Loucy (cell line): Measurements from ENCODE around the gene PLCH1.

Experiments used
- H2AFZ ChIP-seq: fragments of 200-600 bp; sonication (generic); 2 replicates; pipeline ENCODE4 v1.6.0; 2016; ENCODE audit warnings: antibody characterized with exemption, mild to moderate bottlenecking, low read length, moderate library complexity
- H3F3A ChIP-seq: fragments of 200-600 bp; 2 replicates; pipeline ENCODE4 v1.6.0; 2016; ENCODE audit warnings: antibody characterized with exemption, low read depth, mild to moderate bottlenecking
- H3K27me3 ChIP-seq: fragments of 200-600 bp; sonication (generic); 2 replicates; pipeline ENCODE4 v1.6.1; 2014; ENCODE audit warnings: low read length, mild to moderate bottlenecking; ENCODE audit not compliant: insufficient read depth, poor library complexity, severe bottlenecking
- H3K36me3 ChIP-seq: fragments of 200-600 bp; sonication (generic); 2 replicates; pipeline ENCODE4 v1.6.1; 2016; ENCODE audit warnings: low read length; ENCODE audit not compliant: insufficient read depth
- H3K4me1 ChIP-seq: fragments of 200-600 bp; sonication (generic); 2 replicates; pipeline ENCODE4 v1.5.1; 2014; ENCODE audit warnings: low read length, mild to moderate bottlenecking; ENCODE audit not compliant: insufficient read depth, poor library complexity, severe bottlenecking
- H3K4me2 ChIP-seq: fragments of 200-600 bp; sonication (generic); 2 replicates; pipeline ENCODE4 v1.6.0; 2014; ENCODE audit warnings: antibody characterized with exemption, low read length, low read depth, mild to moderate bottlenecking; ENCODE audit not compliant: poor library complexity, severe bottlenecking
- H3K4me3 ChIP-seq: fragments of 200-600 bp; sonication (generic); 2 replicates; pipeline ENCODE4 v1.5.1; 2014; ENCODE audit warnings: low read length, mild to moderate bottlenecking, mixed read lengths; ENCODE audit not compliant: poor library complexity, severe bottlenecking
- H3K79me2 ChIP-seq: fragments of 200-600 bp; sonication (generic); 2 replicates; pipeline ENCODE4 v1.6.1; 2014; ENCODE audit warnings: low read length; ENCODE audit not compliant: insufficient read depth
- H3K9ac ChIP-seq: fragments of 200-600 bp; sonication (generic); 2 replicates; pipeline ENCODE4 v1.6.0; 2014; ENCODE audit warnings: mild to moderate bottlenecking, low read depth, low read length, moderate library complexity; ENCODE audit not compliant: poor library complexity, severe bottlenecking
- H3K9me2 ChIP-seq: fragments of 200-600 bp; sonication (generic); replicated peaks from 2 replicates; pipeline ENCODE4 v1.6.1; 2016; ENCODE audit warnings: low read depth, low read length, mixed read lengths
- H3K9me3 ChIP-seq: fragments of 200-600 bp; sonication (generic); 2 replicates; pipeline ENCODE4 v1.6.1; 2014; ENCODE audit warnings: mild to moderate bottlenecking, antibody characterized with exemption, low read length, low read depth; ENCODE audit not compliant: insufficient read depth
- H4K20me1 ChIP-seq: fragments of 200-600 bp; sonication (generic); 2 replicates; pipeline ENCODE4 v1.6.0; 2014; ENCODE audit warnings: antibody characterized with exemption, low read length, mild to moderate bottlenecking; ENCODE audit not compliant: insufficient read depth, poor library complexity, severe bottlenecking
- EZH2phosphoT487 ChIP-seq: fragments of 200-600 bp; IDR thresholded peaks from 2 replicates; pipeline ENCODE4 v1.6.1; 2018; ENCODE audit warnings: antibody characterized with exemption, mild to moderate bottlenecking, moderate library complexity, borderline replicate concordance
- TF ChIP-seq, protein P1 (sequence below): fragments of 200-600 bp; sonication (generic); conservative IDR thresholded peaks from 2 replicates; pipeline ENCODE4 v1.5.1; 2014; ENCODE audit warnings: mild to moderate bottlenecking, antibody characterized with exemption, low read length

PLCH1 gene

DNA sequence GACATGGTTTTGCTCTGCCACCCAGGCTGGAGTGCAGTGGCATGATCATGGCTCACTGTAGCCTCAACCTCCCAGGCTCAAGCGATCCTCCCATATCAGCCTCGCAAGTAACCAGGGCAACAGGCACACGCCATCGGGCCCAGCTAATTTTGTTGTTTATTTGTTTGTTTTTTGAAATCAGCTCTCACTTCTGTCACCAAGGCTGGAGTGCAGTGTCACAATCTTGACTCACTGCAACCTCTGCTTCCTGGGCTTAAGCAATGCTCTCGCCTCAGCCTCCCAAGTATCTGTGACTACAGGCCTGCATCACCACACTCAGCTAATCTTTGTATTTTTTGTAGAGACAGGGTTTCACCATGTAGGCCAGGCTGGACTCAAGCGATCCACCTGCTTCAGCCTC, 26.3 kb upstream of the PLCH1 start:
- Histone ChIP-seq H3F3A (no peaks in the 10 kb centered on the region), H2AFZ (no peak overlapping the region), H3K4me1 (no peaks in the 10 kb centered on the region), H3K79me2 (no peaks in the 10 kb centered on the region), H3K9ac (no peak overlapping the region), H3K9me3 (peaks cover 8% of the 10 kb centered on the region; the same call in 1 of the 2 replicates), H3K27me3 (no peaks in the 10 kb centered on the region), H3K36me3 (peaks cover 2% of the 10 kb centered on the region; the same call in 1 of the 2 replicates), H3K4me2 (no peak overlapping the region), H3K4me3 (no peak overlapping the region), H4K20me1 (no peaks in the 10 kb centered on the region), H3K9me2 (no peaks in the 10 kb centered on the region)
- TF ChIP-seq, protein P1, sequence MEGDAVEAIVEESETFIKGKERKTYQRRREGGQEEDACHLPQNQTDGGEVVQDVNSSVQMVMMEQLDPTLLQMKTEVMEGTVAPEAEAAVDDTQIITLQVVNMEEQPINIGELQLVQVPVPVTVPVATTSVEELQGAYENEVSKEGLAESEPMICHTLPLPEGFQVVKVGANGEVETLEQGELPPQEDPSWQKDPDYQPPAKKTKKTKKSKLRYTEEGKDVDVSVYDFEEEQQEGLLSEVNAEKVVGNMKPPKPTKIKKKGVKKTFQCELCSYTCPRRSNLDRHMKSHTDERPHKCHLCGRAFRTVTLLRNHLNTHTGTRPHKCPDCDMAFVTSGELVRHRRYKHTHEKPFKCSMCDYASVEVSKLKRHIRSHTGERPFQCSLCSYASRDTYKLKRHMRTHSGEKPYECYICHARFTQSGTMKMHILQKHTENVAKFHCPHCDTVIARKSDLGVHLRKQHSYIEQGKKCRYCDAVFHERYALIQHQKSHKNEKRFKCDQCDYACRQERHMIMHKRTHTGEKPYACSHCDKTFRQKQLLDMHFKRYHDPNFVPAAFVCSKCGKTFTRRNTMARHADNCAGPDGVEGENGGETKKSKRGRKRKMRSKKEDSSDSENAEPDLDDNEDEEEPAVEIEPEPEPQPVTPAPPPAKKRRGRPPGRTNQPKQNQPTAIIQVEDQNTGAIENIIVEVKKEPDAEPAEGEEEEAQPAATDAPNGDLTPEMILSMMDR, result no peak

DNA sequence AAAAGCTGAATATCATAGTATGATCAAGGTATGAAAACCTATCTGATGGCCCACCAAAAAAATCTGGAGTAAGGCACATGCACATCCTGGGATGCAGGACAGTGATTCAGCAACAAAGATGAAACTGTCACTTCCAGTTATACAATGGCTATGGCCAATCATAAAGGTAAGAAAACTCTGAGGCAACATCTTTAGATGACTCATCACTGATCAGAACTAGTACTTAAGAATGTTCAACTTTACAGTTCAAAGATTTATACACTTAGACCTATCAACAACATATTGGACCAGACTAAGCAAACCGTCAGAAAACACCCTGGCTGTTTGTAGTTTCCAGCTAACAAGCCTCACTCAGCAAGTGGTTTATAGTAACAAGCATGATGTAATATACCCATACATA, 21.3 kb upstream of the PLCH1 start:
- Histone ChIP-seq H4K20me1 (no peaks in the 10 kb centered on the region), H3K4me2 (no peak overlapping the region), H2AFZ (no peak overlapping the region), H3K9me2 (no peaks in the 10 kb centered on the region), H3K4me3 (no peak overlapping the region), H3F3A (no peaks in the 10 kb centered on the region), H3K36me3 (no peaks in the 10 kb centered on the region), H3K27me3 (no peaks in the 10 kb centered on the region), H3K79me2 (no peaks in the 10 kb centered on the region), H3K9ac (no peak overlapping the region), H3K9me3 (peaks cover 8% of the 10 kb centered on the region; the same call in 1 of the 2 replicates), H3K4me1 (peaks cover 4% of the 10 kb centered on the region)
- no peak for TF ChIP-seq EZH2phosphoT487
- TF ChIP-seq, protein P1, result no peak

DNA sequence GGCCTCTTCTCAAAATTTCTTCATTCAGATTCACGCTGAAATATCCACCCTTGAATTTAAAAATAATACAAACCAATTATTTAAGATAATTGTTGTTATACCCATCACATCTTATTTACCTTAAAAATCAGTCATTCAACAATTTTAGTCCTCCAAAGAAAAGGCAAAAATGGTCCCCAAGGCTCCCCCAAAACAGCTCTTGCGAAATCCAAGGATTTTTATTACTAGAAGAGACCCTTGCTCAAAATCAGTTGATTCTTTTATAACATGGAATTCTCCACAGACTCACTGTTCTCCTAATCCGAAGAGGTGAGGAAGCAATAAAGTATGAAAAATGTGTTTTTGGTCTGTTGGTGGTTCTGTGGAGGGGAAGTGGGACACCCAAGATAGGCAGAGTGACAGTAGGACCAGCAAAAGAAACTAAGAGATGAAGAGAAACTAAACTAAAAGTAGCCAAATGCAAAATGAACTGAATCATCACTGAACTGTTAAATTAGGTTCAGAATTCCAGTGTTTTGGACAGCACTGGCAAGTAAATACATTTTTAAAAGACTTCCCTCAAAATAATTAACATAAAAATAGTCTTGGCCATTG, 19.1 kb upstream of the PLCH1 start:
- Histone ChIP-seq H3K4me3 (no peak overlapping the region), H3K4me1 (peaks cover 4% of the 10 kb centered on the region), H3K36me3 (no peaks in the 10 kb centered on the region), H2AFZ (no peak overlapping the region), H3K4me2 (no peak overlapping the region), H3K9me3 (no peaks in the 10 kb centered on the region), H3K79me2 (no peaks in the 10 kb centered on the region), H3K27me3 (no peaks in the 10 kb centered on the region), H4K20me1 (no peaks in the 10 kb centered on the region), H3F3A (no peaks in the 10 kb centered on the region), H3K9ac (no peak overlapping the region), H3K9me2 (no peaks in the 10 kb centered on the region)
- TF ChIP-seq EZH2phosphoT487, result no peak
- TF ChIP-seq, protein P1, result no peak
